ENCODE measurements around the gene TMEM243.

TMEM243 gene

DNA sequence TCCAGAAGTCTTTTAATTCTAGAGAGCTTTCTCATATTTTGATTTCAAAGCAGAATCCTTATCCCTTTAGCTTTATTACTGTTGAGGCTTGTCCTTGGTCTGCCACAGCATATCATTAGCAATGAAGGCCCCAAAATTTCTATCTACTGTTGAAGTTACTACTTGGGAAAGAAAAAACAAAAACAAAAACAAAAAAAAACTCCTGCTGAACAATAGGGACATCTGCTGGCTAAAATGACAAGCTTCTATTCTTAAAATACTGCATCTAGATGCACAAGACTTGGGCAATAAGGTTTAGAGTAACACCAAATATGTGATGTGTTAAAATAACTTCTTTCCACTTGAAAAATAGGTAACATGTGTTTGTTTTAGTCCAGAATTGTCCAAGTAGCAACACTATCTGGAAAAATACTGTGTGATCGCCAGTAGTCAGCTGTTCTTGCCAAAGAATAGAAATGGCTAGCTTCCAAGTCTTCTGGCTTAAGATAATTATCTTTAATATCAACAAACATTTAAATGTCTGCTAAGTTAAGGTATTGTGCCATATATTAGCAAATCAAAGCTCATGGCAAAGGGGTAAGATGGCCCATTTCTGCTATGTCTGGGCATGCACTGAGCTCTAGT is 71.1 kb downstream of the TMEM243 start:
- TF ChIP-seq, protein P1, sequence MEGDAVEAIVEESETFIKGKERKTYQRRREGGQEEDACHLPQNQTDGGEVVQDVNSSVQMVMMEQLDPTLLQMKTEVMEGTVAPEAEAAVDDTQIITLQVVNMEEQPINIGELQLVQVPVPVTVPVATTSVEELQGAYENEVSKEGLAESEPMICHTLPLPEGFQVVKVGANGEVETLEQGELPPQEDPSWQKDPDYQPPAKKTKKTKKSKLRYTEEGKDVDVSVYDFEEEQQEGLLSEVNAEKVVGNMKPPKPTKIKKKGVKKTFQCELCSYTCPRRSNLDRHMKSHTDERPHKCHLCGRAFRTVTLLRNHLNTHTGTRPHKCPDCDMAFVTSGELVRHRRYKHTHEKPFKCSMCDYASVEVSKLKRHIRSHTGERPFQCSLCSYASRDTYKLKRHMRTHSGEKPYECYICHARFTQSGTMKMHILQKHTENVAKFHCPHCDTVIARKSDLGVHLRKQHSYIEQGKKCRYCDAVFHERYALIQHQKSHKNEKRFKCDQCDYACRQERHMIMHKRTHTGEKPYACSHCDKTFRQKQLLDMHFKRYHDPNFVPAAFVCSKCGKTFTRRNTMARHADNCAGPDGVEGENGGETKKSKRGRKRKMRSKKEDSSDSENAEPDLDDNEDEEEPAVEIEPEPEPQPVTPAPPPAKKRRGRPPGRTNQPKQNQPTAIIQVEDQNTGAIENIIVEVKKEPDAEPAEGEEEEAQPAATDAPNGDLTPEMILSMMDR (IDR thresholded peaks at IDR 0.05; ENCODE audit: low read depth, low read length) = peak; percentile 43
- TF ChIP-seq, protein P2, sequence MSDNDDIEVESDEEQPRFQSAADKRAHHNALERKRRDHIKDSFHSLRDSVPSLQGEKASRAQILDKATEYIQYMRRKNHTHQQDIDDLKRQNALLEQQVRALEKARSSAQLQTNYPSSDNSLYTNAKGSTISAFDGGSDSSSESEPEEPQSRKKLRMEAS (IDR thresholded peaks at IDR 0.05; ENCODE audit: low read depth, low read length) = no peak
- no peak overlapping the region for H3K4me3 ChIP-seq (ENCODE audit: low read depth, low read length)
- DNase-seq (ENCODE audit: low read depth) = peak; percentile 39

DNA sequence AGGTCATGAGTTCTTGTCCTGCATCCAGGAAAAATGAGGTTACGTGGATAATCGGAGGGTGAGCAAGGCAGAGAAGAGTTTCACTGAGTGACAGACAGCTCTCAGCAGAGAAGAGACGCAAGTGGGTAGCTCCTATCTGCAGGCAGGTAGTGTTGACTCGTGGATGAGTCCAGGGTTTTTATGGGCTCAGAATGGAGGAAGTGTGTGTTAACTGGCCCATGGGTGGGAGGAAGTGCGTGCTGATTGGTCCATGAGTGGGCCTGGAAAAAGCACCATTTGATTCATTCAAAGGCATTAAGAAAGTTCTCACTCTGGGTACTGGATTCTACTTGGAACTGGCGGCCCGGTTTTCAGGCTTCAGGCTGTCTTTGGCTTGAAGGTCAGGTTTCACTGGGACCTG is 72.0 kb downstream of the TMEM243 start:
- TF ChIP-seq, protein P2 (IDR thresholded peaks at IDR 0.05; ENCODE audit: low read depth, low read length) = no peak
- TF ChIP-seq, protein P1 (IDR thresholded peaks at IDR 0.05; ENCODE audit: low read depth, low read length) = no peak
- no peak for TF ChIP-seq POLR2A (IDR thresholded peaks at IDR 0.05; ENCODE audit: extremely low read depth, insufficient read length)
- no peak for TF ChIP-seq MYC (IDR thresholded peaks at IDR 0.05; ENCODE audit: low read depth, low read length)
- no peak overlapping the region for H3K4me3 ChIP-seq (ENCODE audit: low read depth, low read length)
- DNase-seq (ENCODE audit: low read depth) = peak; percentile 20

DNA sequence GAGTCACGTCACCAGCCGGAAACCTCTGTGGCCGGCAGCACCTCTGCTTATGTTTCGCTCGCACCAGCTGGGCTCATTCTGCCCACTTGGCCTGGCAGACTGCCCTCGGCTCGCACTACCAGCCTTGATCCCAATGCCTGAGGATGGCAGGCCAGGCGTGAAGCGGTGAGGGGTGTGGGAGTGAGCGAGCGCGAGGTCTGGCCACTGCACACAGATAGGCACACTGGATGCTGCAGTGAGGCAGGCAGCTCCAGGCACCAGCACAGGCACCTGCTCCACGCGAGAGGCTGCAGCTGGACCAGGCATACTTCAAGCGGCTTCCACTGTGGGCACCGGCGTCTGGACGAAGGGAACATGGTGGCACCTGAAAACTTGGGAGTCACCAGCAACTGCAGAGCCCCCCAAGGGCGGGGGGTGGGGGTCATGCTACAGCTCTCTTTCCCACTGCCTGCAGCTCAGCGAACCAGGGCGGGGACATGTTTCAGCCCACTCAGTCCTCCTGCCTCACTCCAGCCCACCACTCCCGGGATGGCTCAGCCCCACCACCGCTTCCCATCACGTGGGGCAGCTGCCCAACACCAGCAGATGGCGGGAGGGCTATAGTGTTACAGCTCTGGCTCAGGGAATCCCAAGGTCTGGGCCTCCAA is 72.7 kb downstream of the TMEM243 start:
- no peak overlapping the region for H3K4me3 ChIP-seq (ENCODE audit: low read depth, low read length)
- DNase-seq (ENCODE audit: low read depth) = no peak
- TF ChIP-seq POLR2A (IDR thresholded peaks at IDR 0.05; ENCODE audit: extremely low read depth, insufficient read length) (no peak), MYC (IDR thresholded peaks at IDR 0.05; ENCODE audit: low read depth, low read length) (no peak)
- TF ChIP-seq, protein P2 (IDR thresholded peaks at IDR 0.05; ENCODE audit: low read depth, low read length) = no peak
- TF ChIP-seq, protein P1 (IDR thresholded peaks at IDR 0.05; ENCODE audit: low read depth, low read length) = no peak
